NOMO-1 treated with dmso at 0.1 percent for 144 hours (cell line): ENCODE data around the gene FAM151B.
"Not testable (repeated sequence)": the region's sequence is repeated elsewhere in the genome, so short reads cannot be mapped to it uniquely, and the experiment has no call there.

ENCODE experiments used
- DNase-seq: peaks from one replicate; lab custom pipeline; 2025; ENCODE audit not compliant: unreplicated experiment; lab: John Stamatoyannopoulos, UW

FAM151B gene

GRCh38 chr5:80487829-80488721 lies at the start of gene FAM151B:
Gene FAM151B, plus strand, starts transcription at chr5:80488100. Its CDS starts 24 bp downstream, at chr5:80488124.
- DNase-seq: peak; percentile 79

GRCh38 chr5:80438739-80439138 lies 49.2 kb upstream of the FAM151B start:
- no peak for DNase-seq

- no peak for DNase-seq
Measured at GRCh38 chr5:80439213-80439612, 48.7 kb upstream of the FAM151B start.

- DNase-seq: no peak
Measured at GRCh38 chr5:80442742-80443141, 45.2 kb upstream of the FAM151B start.

- DNase-seq: no peak
Measured at GRCh38 chr5:80453366-80453765, 34.5 kb upstream of the FAM151B start.

- DNase-seq: no peak
Measured at GRCh38 chr5:80463269-80463668, 24.6 kb upstream of the FAM151B start.

GRCh38 chr5:80466669-80467485 lies 21.0 kb upstream of the FAM151B start:
- no peak for DNase-seq

GRCh38 chr5:80468131-80468530 lies 19.8 kb upstream of the FAM151B start:
- no peak for DNase-seq

GRCh38 chr5:80470631-80471030 lies 17.3 kb upstream of the FAM151B start:
- DNase-seq: not testable (repeated sequence)

GRCh38 chr5:80474929-80475328 lies 13.0 kb upstream of the FAM151B start:
- no peak for DNase-seq

GRCh38 chr5:80479713-80480112 lies 8.2 kb upstream of the FAM151B start:
- DNase-seq: no peak

GRCh38 chr5:80480354-80480753 lies 7.5 kb upstream of the FAM151B start:
- DNase-seq: no peak

- peak; percentile 16 for DNase-seq
Measured at GRCh38 chr5:80481019-80481893, 6.6 kb upstream of the FAM151B start.

GRCh38 chr5:80482578-80482977 lies 5.3 kb upstream of the FAM151B start:
- DNase-seq: no peak

- no peak for DNase-seq
Measured at GRCh38 chr5:80483636-80484232, 4.2 kb upstream of the FAM151B start.

- no peak for DNase-seq
Measured at GRCh38 chr5:80487444-80487828, 464 bp upstream of the FAM151B start.

- DNase-seq: no peak
Measured at GRCh38 chr5:80491296-80491695, 3.4 kb downstream of the FAM151B start.

- no peak for DNase-seq
Measured at GRCh38 chr5:80492741-80493140, 4.8 kb downstream of the FAM151B start.

GRCh38 chr5:80493443-80493842 lies 5.5 kb downstream of the FAM151B start:
- DNase-seq: not testable (repeated sequence)

GRCh38 chr5:80495891-80496290 lies 8.0 kb downstream of the FAM151B start:
- DNase-seq: no peak

GRCh38 chr5:80502800-80503199 lies 14.9 kb downstream of the FAM151B start:
- peak; percentile 40 for DNase-seq
